NCI-H748 treated with DMSO at 0.1 percent for 48 hours (cell line): ENCODE measurements around the gene SRPRB.

Experiments used
- DNase-seq: peaks from one replicate; lab custom pipeline; 2025; lab: John Stamatoyannopoulos, UW

SRPRB gene

GRCh38 chr3:133805702-133806475 lies at the start of gene SRPRB:
Gene SRPRB, plus strand, starts transcription at chr3:133805815. Its CDS starts 34 bp downstream, at chr3:133805849.
- DNase-seq = peak; percentile 75

- DNase-seq = no peak
These were observed 48.6 kb upstream of the SRPRB start for GRCh38 chr3:133756716-133757694.

- no peak for DNase-seq
These were observed 47.7 kb upstream of the SRPRB start for GRCh38 chr3:133757701-133758567.

GRCh38 chr3:133758568-133758928 lies 47.1 kb upstream of the SRPRB start:
- no peak for DNase-seq

GRCh38 chr3:133758964-133759739 lies 46.5 kb upstream of the SRPRB start:
- DNase-seq = no peak

GRCh38 chr3:133759740-133760305 lies 45.8 kb upstream of the SRPRB start:
- no peak for DNase-seq

GRCh38 chr3:133760916-133761315 lies 44.7 kb upstream of the SRPRB start:
- DNase-seq = no peak

- DNase-seq = no peak
These were observed 43.8 kb upstream of the SRPRB start for GRCh38 chr3:133761605-133762484.

- no peak for DNase-seq
These were observed 43.1 kb upstream of the SRPRB start for GRCh38 chr3:133762539-133762938.

- DNase-seq = no peak
These were observed 41.6 kb upstream of the SRPRB start for GRCh38 chr3:133763797-133764683.

- DNase-seq = no peak
These were observed 40.4 kb upstream of the SRPRB start for GRCh38 chr3:133765256-133765655.

- no peak for DNase-seq
These were observed 38.0 kb upstream of the SRPRB start for GRCh38 chr3:133767607-133768006.

GRCh38 chr3:133769536-133769935 lies 36.1 kb upstream of the SRPRB start:
- DNase-seq = no peak

GRCh38 chr3:133773732-133774131 lies 31.9 kb upstream of the SRPRB start:
- DNase-seq = no peak

GRCh38 chr3:133775309-133775708 lies 30.3 kb upstream of the SRPRB start:
- DNase-seq = no peak

GRCh38 chr3:133775835-133776234 lies 29.8 kb upstream of the SRPRB start:
- DNase-seq = no peak

- no peak for DNase-seq
These were observed 28.7 kb upstream of the SRPRB start for GRCh38 chr3:133776794-133777438.
